GM10266 (cell line): ENCODE results near the gene ANXA2.

ENCODE experiments used
- DNase-seq: peaks from one replicate; pipeline ENCODE4 v3.0.0; 2012; ENCODE audit errors: extremely low spot score
- TF ChIP-seq, protein P1 (sequence below): IDR thresholded peaks from 2 replicates; pipeline ENCODE4 v1.5.1; 2012; ENCODE audit warnings: mild to moderate bottlenecking, low read depth; ENCODE audit not compliant: control insufficient read depth, insufficient read depth; ENCODE audit errors: missing control alignments

Gene ANXA2

GRCh38 chr15:60397772-60398445, at the start of gene ANXA2:
ANXA2 (minus strand) TSS chr15:60397986; CDS start chr15:60386075, 11,911 bp downstream.
- TF ChIP-seq, protein P1, sequence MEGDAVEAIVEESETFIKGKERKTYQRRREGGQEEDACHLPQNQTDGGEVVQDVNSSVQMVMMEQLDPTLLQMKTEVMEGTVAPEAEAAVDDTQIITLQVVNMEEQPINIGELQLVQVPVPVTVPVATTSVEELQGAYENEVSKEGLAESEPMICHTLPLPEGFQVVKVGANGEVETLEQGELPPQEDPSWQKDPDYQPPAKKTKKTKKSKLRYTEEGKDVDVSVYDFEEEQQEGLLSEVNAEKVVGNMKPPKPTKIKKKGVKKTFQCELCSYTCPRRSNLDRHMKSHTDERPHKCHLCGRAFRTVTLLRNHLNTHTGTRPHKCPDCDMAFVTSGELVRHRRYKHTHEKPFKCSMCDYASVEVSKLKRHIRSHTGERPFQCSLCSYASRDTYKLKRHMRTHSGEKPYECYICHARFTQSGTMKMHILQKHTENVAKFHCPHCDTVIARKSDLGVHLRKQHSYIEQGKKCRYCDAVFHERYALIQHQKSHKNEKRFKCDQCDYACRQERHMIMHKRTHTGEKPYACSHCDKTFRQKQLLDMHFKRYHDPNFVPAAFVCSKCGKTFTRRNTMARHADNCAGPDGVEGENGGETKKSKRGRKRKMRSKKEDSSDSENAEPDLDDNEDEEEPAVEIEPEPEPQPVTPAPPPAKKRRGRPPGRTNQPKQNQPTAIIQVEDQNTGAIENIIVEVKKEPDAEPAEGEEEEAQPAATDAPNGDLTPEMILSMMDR: no peak
- DNase-seq: peak; percentile 91

- TF ChIP-seq, protein P1: peak; percentile 15
- no peak for DNase-seq
Measured at GRCh38 chr15:60444289-60444912, 46.6 kb upstream of the ANXA2 start.

- TF ChIP-seq, protein P1: no peak
- DNase-seq: no peak
Measured at GRCh38 chr15:60442763-60443162, 45.0 kb upstream of the ANXA2 start.

GRCh38 chr15:60442031-60442650, 44.4 kb upstream of the ANXA2 start:
- no peak for DNase-seq
- TF ChIP-seq, protein P1: no peak

GRCh38 chr15:60441331-60441730, 43.5 kb upstream of the ANXA2 start:
- DNase-seq: no peak
- TF ChIP-seq, protein P1: no peak

GRCh38 chr15:60438646-60439045, 40.9 kb upstream of the ANXA2 start:
- DNase-seq: no peak
- TF ChIP-seq, protein P1: no peak

DNA sequence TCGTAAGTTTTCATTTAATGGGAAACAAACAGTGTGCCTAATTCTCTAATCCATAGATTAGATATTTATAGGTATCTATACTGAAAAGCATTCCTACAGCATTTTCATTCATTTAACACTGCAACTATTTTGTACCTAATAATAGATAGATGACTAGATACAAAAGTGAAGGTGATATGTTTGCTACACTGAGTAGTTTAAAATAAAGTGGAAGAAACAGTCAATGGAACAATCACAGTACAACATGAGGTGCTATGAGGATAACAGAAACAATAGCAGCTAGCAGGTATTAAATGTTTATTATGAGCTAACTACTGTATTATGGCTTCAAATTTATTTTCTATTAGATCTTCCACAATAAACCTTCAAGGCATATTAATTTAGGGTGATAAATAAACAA, 31.1 kb upstream of the ANXA2 start:
- DNase-seq: no peak
- TF ChIP-seq, protein P1: no peak
